Activated naive CD8-positive, alpha-beta T cell treated with anti-CD3 and anti-CD28 coated beads, Interleukin-2, amount 50 U/mL, for 16 hours (primary cell): ENCODE measurements around the gene PTPRN2.

Experiments used
- DNase-seq: peaks from one replicate; pipeline ENCODE4 v3.0.0-alpha.2; 2020; ENCODE audit warnings: low read depth, low spot score

The PTPRN2 gene

DNA sequence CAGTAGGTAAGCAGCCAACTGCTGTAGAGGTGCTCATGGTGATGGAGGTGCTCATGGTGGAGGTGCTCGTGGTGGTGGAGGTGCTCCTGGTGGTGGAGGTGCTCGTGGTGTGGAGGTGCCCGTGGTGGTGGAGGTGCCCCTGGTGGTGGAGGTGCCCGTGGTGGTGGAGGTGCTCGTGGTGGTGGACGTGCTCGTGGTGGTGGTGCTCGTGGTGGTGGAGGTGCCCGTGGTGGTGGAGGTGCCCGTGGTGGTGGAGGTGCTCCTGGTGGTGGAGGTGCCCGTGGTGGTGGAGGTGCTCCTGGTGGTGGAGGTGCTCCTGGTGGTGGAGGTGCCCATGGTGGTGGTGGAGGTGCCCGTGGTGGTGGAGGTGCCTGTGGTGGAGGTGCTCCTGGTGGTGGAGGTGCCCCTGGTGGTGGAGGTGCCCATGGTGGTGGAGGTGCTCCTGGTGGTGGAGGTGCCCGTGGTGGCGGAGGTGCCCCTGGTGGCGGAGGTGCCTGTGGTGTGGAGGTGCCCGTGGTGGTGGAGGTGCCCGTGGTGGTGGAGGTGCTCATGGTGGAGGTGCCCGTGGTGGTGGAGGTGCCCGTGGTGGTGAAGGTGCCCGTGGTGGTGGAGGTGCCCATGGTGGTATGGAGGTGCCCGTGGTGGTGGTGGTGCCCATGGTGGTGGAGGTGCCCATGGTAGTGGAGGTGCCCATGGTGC lies 517.3 kb downstream of the PTPRN2 start:
- DNase-seq, result no peak

DNA sequence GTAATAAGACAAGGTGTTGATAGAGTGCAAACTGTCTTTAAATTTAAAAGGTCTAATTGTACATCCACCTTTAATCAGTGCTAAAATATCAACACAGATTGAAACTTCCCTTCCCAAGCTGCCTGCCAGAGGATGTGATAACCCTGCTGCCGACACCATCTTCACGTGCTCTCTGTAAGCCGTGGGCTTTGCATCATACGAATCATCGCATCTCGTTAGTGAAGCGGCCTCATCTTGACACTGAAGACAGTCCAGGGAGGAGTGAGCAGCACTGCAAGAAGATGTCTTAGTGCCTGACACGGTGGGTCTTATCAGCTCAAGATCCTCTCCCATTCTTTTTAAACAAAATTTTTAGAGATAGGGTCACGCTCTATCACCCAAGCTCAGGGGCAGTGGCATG lies 518.8 kb downstream of the PTPRN2 start:
- DNase-seq, result no peak

DNA sequence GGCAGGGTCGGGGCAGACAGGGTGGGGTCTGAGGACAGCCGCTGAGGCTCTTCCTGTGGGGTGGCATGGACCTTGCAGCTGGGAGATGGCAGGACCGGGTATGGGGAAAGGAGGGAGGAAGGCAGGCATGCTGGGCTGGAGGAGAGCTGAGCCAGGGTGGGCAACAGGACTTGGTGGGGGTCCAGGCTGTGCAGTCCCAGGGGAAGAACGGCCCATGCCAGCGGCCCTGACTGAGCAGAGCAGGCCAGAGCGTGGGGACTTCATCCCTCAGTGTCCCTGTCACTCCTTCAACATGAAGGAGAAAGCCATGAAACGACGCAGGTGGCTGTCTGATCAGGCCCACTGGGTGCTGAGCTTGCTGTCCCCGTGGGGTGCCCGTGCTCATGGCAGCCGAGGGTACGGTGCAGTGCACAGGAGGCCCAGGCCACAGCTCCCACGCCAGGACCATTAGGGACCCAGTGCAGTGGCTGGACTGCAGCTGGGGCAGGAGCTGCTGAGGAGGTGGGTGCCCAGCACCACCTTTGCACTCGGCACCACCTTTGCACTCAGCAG lies 519.6 kb downstream of the PTPRN2 start:
- DNase-seq, result no peak

DNA sequence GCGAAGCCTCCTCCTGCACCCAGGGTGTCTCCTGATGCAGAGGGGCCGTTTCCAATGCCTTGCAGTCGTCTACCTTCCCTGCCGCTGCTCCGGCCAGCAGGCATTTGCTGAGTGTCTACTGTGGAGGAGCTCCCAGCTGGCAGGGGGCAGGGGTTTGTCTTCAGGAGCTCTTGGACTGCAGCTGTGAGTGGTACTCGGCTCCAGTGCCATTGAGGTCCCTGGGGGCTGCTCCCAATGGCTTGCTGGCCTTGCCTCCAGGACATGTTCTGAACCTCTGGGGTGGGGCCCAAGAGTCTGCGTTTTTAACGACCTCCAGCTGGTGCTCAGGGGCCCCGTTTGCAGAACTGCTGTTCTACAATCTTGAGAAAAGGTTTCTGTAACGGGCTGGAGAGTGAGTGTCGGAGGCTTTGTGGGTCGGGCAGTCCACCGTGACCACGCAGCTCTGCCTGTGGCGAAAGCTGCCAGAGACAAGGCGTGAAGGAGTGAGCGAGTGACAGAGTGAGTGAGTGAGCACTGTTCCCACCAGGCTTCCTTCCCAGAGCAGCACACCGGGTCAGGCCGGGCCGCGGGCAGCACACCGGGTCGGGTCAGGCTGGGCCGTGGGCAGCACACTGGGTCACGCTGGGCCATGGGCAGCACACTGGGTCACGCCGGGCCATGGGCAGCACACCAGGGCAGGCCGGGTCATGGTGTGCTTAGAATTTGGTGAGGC lies 520.2 kb downstream of the PTPRN2 start:
- DNase-seq, result no peak

DNA sequence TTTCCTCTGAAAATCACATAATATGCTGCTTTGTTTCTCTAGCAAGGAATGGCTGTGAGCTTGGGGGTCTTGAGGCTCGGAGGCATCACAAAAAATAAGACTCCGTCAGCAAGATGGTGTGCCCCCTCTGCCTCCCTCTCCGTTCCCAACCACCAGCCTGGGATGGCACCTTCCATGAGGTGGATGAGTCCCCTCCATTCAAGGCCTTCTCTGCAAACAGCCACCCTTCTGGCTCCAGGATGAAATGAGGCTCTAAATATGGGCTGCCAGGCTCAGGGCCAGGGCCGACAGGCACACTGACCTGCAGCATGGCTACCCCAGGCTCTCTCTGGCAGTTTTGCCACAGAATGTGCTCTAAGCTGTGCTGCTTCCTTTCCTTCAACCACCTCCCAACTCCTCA lies 521.5 kb downstream of the PTPRN2 start:
- no peak for DNase-seq

DNA sequence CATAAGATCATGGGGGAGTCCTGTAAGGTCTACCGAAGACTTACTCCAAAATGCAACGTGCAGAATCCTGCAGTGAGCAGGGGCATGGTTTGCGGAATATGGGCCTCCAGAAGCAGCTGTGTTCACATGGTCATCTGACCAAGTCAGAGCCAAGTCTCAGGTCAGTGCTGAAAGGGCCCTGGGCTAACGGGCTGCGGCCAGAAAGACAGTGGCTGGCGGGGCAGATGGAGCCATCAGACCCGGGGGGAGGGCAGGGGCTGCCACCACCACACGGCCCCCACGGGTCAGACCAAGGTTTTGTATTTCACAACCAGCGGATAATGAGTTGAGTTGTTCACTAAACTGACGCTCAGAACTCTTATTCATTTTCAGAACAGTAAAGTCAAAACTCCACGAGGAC lies 522.3 kb downstream of the PTPRN2 start:
- DNase-seq, result no peak

DNA sequence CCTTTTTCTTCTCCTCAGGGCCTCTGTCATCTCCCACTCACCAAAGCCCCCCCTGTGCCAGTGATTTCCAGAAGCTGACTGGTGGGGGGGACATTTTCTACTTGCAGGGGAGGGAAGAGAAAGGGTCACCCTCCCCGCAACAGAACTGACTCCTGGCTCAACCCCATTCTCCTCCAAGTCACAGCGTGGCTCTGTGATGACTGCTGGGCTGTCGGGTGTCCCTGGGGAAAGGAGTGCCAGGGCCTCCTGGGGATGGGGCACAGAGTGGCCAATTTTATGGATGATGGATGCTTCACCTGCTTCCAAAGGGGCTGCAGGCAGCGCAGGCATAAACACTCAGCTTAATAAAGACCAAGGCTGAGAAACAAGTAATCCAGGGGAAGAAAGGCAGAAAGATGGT lies 523.0 kb downstream of the PTPRN2 start:
- DNase-seq, result no peak

DNA sequence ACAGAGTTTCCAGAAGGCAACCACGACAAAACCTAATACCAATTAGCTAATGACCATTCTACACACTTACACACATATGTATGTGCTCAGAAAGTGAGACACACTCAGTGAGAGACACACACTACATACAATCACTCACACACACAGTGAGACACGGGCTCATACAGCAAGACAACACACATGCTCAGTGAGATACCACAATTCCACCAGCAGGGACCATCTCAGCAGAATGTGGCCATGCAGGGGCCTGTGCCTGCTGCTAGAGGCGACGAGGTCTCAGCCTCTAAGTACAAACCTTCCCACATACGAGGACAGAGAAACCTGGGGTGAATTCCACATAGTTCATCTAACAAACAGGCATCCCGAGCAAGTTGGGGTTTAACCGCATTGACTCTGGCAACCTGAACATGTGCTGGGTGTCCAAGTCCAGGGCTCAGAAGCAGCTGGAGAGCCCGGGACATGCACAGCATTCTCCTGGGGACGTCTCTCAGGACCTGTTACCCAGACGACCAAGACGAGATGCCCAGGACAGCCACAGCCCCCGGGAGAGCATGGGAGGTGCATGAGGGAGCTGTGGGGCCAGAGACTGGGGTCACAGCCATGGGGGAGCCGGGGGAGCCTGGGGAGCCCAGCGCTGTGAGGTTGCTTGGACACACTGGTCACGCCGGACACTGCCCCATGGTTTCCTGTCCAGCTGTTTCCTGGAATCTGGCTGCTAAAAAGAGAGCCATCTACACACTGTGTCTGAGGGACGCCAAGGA lies 523.6 kb downstream of the PTPRN2 start:
- DNase-seq, result no peak

DNA sequence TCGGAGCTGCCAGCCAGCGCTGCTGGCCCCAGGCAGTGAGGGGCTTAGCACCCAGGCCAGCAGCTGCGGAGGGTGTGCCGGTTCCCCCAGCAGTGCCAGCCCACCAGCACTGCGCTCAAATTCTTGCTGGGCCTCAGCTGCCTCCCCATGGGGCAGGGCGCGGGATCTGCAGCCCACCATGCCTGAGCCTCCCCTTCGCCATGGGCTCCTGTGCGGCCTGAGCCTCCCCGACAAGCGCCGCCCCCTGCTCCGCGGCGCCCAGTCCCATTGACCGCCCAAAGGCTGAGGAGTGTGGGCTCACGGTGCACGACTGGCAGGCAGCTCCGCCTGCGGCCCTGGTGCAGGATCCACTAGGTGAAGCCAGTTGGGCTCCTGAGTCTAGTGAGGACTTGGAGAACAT lies 525.0 kb downstream of the PTPRN2 start:
- DNase-seq, result no peak

DNA sequence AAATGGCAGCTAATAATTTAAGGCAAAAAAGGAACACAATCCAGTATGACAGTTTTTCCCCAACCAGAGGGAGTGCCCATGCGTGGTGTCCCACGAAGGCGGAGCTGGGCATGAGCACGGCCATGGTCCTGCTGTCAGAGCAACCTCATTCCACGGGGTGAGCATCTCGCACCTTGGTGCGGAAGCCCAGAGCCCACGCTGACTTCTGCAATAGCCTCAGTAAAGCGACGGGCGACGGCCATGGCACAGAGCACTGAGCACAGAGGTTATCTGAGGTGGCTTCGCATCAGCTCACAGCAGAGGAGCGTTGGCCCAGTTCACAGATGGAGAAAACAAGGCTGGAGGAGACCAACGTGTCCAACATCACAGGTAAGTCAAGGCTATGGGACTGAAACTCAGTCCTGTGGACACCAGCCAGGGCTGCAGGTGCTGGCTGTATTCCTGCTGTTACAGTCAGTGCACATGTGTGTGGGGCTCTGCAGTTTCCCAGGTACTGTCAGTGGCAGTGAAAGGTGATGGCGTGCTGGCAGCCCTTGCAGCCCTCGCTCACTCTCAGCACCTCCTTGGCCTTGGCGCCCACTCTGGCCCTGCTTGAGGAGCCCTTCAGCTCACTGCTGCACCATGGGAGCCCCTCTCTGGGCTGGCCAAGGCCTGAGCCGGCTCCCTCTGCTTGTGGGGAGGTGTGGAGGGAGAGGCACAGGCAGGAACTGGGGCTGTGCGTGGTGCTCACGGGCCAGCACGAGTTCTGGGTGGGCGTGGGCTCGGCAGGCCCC lies 525.6 kb downstream of the PTPRN2 start:
- DNase-seq, result no peak

DNA sequence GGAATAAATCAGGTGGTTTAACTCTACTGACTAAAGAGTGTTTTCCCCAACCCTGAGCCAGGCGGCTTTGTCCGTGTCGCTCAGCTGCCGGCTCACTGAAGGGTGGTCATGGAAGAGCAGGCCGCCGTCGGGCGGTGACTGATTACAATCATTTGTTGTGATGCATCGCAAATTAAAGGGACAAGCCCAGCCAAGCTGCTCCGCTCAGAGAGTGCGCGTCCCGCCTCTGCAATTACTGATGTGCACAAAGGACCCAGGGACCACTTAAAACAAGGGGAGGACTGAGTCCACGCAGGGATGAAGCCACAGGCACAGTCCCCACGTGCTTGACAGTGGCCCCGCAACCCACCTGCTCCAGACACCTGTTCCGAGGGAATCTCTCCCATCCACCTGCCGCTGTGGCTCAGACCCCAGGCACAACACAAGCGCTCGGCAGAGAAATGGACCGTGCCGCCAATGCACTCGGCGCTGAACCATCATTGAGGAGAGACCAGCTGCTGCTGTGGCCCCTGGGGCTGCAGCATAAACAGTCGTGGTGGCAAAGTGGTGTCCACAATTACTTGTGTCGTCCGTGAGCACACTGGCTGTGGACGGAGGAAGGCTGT lies 526.5 kb downstream of the PTPRN2 start:
- no peak for DNase-seq

DNA sequence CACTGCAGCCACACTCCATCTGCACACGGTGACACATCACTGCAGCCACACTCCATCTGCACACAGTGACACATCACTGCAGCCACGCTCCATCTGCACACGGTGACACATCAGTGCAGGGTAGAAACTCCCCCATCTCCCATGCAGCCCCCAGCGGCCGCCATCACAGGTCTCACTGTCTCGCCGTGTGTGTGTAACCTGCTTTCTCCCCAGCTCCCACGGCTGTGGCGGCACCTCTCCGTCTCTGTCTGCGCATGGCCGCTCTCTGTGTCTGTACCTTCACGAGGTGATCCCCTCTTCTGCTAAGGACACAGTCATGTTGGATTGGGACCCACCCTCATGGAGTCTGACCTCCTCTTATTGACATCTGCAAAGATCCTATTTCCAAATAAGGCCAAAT lies 527.4 kb downstream of the PTPRN2 start:
- DNase-seq, result no peak

DNA sequence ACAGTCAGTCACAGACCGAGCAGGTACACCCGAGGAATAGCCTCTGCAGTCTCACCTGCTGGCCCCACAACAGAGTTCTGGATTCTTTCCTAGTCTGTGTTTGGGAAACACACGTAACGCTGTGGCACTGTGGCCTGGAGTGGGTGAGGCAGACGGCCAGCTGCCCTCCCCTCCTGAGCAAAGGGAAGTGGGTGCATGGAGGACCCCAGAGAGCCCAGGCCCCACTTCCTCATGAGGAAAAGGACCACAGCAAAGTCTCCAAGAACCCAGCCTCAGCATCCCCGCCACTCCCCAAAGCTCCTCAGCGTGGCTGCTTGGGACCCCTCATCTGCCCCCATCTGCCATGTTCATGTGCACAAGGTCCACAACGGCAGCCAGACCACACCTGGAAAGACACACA lies 530.2 kb downstream of the PTPRN2 start:
- DNase-seq, result no peak

DNA sequence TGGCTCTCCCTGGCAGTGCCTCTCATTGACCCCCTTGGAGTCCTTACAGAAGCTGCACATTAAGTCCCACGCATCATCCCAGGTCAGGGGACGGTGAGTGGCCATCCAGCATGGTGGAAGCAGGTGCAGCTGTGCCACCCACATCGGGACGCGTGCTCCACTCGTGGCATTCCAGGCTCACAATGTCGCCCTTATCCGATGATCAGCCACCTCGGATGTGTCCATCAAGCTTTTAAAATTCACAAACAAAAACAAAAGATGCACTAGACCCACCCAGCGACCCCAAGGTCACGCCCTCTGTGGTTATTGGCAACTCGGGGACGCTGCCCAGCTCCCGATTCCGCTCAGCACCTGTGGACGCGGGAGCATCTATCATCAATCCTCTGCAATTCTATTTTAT lies 530.9 kb downstream of the PTPRN2 start:
- DNase-seq, result no peak

DNA sequence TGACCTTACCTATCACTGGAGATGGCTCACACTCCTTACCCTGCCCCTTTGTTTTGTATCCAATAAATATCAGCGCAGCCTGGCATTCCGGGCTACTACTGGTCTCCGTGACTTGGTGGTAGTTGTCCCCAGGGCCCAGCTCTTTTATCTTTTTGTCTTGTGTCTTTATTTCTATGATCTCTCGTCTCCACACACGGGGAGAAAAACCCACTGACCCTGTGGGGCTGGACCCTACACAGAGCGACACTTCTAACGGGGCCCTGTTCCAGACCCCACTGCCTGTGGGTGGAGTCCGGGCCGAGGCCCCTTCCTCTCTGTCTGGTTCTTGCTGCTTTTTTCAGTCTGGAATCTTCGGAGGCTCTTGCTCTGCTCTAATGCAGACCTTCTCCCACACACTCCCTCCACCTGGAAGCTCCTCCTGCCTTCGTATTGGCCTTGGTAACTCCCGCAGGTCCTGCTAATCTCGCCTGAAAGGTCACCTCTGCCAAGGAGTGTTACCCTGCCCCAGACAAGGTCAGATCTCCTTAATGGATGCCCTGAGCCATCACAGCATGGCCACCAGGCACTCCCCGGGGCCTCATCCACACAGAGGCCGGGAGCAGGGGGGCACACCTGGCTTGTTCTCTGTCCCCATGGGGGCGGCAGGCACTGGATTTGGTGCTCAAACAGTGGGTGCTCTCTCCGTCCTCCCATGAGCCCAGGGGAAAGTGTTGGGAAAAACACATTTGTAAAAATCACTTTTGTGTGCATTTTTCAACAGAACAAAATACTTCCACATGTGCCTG lies 531.7 kb downstream of the PTPRN2 start:
- DNase-seq, result no peak

DNA sequence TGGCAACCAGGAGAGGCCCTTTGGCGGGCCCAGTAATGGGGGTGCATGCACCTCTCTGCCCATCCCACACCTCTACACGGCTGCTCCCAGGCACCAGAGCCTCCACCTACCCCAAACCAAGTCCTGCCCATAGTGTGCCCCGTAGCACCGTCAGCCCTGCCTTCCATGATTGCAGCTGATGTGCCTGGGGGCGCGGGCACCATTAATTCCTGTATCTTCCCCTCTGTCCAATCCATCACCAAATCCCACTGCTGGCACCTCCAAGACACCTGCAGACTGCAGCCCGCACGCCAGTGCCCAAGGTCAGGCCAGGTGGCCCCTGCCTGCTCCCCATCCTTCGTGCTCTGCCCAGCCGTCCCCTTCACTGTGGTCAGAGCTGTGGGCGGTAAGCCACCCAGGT lies 533.0 kb downstream of the PTPRN2 start:
- DNase-seq, result no peak

DNA sequence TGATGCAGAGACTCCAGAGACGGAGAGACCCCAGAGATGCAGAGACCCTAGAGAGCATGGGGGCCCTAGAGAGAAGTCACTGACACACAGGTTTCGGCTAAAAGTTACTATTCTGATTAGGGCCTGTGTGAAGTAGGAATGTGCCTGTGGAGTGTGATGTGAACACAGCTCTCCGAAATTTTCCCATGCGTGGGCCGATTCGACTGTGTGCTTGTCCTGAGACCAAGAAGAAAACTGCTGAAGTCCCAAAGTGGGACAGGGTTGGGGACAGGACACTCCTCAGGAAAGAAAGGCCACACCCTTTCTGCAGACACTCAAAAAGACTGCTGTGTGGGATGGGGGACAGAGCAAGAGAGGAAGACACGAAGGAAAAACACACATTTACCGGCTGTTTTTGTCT lies 533.5 kb downstream of the PTPRN2 start:
- no peak for DNase-seq

DNA sequence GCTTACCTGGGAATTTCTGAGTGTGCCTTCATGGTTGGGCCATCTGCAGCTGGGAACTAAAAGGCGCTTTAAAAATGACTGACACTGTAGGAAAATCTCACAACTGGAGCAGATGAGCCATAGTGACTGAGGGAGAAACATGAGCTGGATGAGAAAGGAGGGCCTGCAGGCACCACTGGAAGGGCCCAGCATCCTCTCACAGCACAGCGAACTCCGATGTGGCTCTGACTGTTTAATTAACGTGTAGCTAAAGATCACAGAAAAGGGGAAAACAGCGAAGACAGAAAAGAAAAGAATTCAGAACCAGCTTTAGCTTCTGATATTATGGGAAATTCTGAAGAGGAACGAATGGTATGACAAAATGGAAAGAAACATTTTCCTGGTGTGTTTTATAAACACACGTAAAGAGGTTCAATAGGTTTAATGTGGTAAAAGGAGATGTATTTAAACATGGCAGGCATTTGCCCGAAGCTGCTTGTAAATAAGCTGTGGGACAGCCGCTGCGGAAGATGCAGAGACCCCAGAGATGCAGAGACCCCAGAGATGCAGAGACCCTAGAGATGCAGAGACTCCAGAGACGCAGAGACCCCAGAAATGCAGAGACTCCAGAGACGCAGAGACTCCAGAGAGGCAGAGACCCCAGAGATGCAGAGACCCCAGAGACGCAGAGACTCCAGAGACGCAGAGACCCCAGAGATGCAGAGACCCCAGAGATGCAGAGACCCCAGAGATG lies 534.3 kb downstream of the PTPRN2 start:
- DNase-seq, result no peak

DNA sequence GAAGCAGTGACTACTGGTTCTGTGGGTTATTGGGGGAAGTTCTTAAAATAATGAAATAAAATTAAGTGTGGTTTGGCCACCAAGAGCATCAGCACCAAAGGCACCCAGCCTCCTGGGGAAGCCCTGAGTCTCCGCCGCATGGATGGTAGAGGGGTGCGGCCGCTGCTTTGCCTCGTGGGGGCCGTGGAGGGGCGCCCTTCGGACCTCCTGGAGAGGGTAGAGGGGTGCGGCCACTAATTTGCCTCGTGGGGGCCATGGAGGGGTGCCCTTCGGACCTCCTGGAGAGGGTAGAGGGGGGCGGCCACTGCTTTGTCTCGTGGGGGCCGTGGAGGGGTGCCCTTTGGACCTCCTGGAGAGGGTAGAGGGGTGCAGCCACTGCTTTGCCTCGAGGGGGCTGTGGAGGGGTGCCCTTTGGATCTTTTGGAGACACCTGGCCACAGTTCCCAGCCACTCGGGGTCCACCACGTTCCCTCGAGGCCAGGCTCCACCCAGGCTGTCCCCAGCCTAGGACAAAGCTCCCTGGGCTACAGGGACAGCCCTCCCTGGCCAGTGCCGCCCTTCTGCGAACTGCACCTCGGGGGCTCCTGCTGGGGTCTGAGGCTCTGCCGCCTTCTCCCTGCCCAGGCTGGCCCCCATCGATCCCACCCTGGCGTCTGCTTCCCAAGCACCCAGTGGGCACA lies 535.1 kb downstream of the PTPRN2 start:
- DNase-seq, result no peak
